HG03196 (cell line): ENCODE results near the gene DENND10.
A peak's percentile ranks its signal among the peaks of the same experiment; 100 is the strongest.
"Not testable (repeated sequence)": the region's sequence is repeated elsewhere in the genome, so short reads cannot be mapped to it uniquely, and the experiment has no call there.

Source experiments
- ATAC-seq: cut with Tn5 transposase; IDR thresholded peaks from one replicate; pipeline ENCODE4 v1.9.1; 2021; ENCODE audit not compliant: unreplicated experiment

Gene DENND10

GRCh38 chr10:119096641-119097415, 7.1 kb upstream of the DENND10 start:
- ATAC-seq = not testable (repeated sequence)

GRCh38 chr10:119098576-119098975, 5.3 kb upstream of the DENND10 start:
- no peak for ATAC-seq

- ATAC-seq = no peak
Measured at GRCh38 chr10:119100434-119101238, 3.3 kb upstream of the DENND10 start.

- no peak for ATAC-seq
Measured at GRCh38 chr10:119101366-119102098, 2.4 kb upstream of the DENND10 start.

GRCh38 chr10:119103241-119103902, 541 bp upstream of the DENND10 start:
- no peak for ATAC-seq

- ATAC-seq = peak; percentile 10
Measured at GRCh38 chr10:119104654-119105015, 722 bp downstream of the DENND10 start.

GRCh38 chr10:119105155-119105554, 1.2 kb downstream of the DENND10 start:
- no peak for ATAC-seq

GRCh38 chr10:119105899-119106298, 2.0 kb downstream of the DENND10 start:
- not testable (repeated sequence) for ATAC-seq

- ATAC-seq = not testable (repeated sequence)
Measured at GRCh38 chr10:119107106-119107505, 3.2 kb downstream of the DENND10 start.

GRCh38 chr10:119107771-119108170, 3.9 kb downstream of the DENND10 start:
- ATAC-seq = not testable (repeated sequence)

- no peak for ATAC-seq
Measured at GRCh38 chr10:119112056-119112455, 8.1 kb downstream of the DENND10 start.

GRCh38 chr10:119113751-119114732, 10.1 kb downstream of the DENND10 start:
- no peak for ATAC-seq

- no peak for ATAC-seq
Measured at GRCh38 chr10:119115926-119116325, 12.0 kb downstream of the DENND10 start.

GRCh38 chr10:119116326-119116951, 12.5 kb downstream of the DENND10 start:
- no peak for ATAC-seq

- ATAC-seq = no peak
Measured at GRCh38 chr10:119118231-119118630, 14.3 kb downstream of the DENND10 start.

- ATAC-seq = no peak
Measured at GRCh38 chr10:119119400-119119799, 15.5 kb downstream of the DENND10 start.

- peak; percentile 90 for ATAC-seq
Measured at GRCh38 chr10:119120413-119120867, 16.5 kb downstream of the DENND10 start.

GRCh38 chr10:119120875-119121274, 17.0 kb downstream of the DENND10 start:
- no peak for ATAC-seq

- ATAC-seq = no peak
Measured at GRCh38 chr10:119125942-119126341, 22.0 kb downstream of the DENND10 start.
